Measurements from ENCODE around the gene KREMEN1. TPM values are rescaled to one million over a fixed set of nuclear protein-coding genes. Genes with fewer than 3 reads are reported as not detected.
A peak's percentile ranks its signal among the peaks of the same experiment; 100 is the strongest.

The KREMEN1 gene
- total and polyA plus RNA-seq, 9 of the 15 experiments (the other 6 are each of a cell fraction or from before 2014, with no cell fraction given): 0.69 to 11.5 (median 4.3) TPM

DNA sequence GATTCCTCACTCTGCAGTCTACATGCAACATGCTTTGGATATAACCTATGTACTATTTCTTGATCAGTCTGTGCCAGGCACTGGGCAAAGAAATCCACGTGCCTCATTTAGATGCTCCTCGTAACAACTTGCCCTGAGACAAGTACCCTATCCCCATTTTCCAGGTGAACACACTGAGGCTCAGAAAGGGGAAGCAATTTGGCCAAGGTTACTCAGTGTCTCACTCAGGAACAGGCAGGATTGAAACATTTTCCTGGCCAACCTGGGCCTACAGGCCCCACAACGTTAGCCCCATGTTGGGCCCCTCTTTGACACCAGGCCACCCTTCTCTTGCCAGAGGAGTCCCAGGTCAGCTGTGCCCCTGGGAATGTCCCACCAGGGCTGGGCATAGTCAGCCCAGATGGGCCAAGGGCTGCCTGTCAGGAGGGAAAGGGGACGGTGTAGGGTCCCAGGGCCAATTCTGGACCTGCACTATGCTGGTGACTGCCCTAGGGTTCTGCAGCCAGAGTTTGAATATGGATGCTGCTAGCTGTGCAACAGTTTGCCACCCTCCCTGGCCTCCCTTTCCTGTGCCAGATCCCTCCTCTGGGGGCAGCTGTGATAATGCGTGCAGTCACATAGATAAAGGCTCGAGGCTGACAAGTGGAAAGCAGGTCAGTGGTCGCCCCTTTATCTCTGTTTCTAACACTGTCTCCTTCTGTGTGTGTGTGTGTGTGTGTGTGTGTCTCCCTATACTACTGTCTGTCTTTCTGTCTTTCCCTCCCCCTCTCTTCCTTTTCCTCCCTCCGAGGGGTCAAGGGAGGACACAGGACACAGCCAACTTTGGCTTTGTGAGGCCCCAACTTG, 122.5 kb downstream of the KREMEN1 start (continued):
- TF ChIP-seq ZNF407 (IDR thresholded peaks at IDR 0.05; ENCODE audit: low read depth) (peak; percentile 40; the same call in 1 of the 2 replicates), PBX2 (CRISPR knock-in tag; IDR thresholded peaks at IDR 0.05; ENCODE audit: low read depth) (no peak), PBX2 (tag; conservative IDR thresholded peaks at IDR 0.05; ENCODE audit: low read depth) (peak; percentile 68), RBM25 (IDR thresholded peaks at IDR 0.05; ENCODE audit: low read depth, low read length, severe bottlenecking) (peak; percentile 75), TAF9B (IDR thresholded peaks at IDR 0.05; ENCODE audit: partially characterized antibody) (peak; percentile 49), RNF2 (IDR thresholded peaks at IDR 0.05) (peak; percentile 79; the same call in 1 of the 2 replicates), HDAC1 (IDR thresholded peaks at IDR 0.05) (peak in 1 of 2 experiments; percentile 89; a peak in 2 of 4 replicates), HDAC8 (tag; IDR thresholded peaks at IDR 0.05) (peak; percentile 68; the same call in 1 of the 2 replicates), TCF15 (CRISPR knock-in tag; IDR thresholded peaks at IDR 0.05) (peak; percentile 81; the same call in 1 of the 2 replicates), ATF7 (IDR thresholded peaks at IDR 0.05) (0 out of 2 replicates have a peak, but pooled peaks have one; percentile 50), FOXA3 (CRISPR knock-in tag; conservative IDR thresholded peaks at IDR 0.05 in 1 of 2, IDR thresholded peaks at IDR 0.05 in 1 of 2) (no peak), ZBTB7A (IDR thresholded peaks at IDR 0.05; ENCODE audit: borderline replicate concordance, control insufficient read depth, low read depth, low read length) (peak; percentile 64; the same call in 1 of the 2 replicates), SMAD4 (CRISPR knock-in tag; conservative IDR thresholded peaks at IDR 0.05) (peak; percentile 98), NR2C1 (IDR thresholded peaks at IDR 0.05) (0 out of 2 replicates have a peak, but pooled peaks have one; percentile 32), NR2C1 (tag; IDR thresholded peaks at IDR 0.05) (peak; percentile 65; the same call in 1 of the 2 replicates), BCOR (IDR thresholded peaks at IDR 0.05) (peak; percentile 95), LEF1 (IDR thresholded peaks at IDR 0.05) (peak; percentile 93)
